ENCODE measurements around the gene SLC7A11.

DNA sequence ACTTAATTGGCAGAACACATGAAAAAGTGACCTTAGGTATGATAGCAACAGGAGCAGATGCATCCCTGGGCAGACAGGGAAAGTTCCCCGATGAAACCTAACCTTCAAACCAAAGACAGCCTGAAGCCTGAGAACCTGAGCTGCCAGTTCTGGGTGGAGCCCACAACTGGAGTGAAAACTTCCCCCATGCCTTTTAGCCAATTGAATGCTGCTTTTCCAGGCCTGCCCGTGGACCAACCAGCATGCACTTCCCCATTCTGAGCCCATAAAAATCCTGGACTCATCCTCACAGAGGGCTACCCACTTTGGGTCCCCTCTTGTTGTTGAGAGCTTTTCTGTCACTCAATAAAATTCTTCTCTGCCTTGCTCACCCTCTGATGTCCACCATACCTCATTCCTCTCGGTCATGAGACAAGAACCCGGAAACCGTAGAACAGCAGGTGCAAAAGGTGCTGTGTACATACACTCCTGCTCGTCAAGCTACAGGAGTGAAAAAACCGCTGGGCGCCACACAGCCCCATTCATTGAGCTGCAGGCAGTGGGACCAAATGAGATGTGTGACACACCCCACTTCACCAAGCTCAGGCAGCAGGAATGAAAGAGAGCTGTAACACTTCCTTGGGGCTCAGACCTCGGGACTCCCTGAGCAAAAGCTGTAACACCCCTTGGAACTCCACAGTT lies 13.9 kb upstream of the SLC7A11 start:
- TF ChIP-seq, protein P1, sequence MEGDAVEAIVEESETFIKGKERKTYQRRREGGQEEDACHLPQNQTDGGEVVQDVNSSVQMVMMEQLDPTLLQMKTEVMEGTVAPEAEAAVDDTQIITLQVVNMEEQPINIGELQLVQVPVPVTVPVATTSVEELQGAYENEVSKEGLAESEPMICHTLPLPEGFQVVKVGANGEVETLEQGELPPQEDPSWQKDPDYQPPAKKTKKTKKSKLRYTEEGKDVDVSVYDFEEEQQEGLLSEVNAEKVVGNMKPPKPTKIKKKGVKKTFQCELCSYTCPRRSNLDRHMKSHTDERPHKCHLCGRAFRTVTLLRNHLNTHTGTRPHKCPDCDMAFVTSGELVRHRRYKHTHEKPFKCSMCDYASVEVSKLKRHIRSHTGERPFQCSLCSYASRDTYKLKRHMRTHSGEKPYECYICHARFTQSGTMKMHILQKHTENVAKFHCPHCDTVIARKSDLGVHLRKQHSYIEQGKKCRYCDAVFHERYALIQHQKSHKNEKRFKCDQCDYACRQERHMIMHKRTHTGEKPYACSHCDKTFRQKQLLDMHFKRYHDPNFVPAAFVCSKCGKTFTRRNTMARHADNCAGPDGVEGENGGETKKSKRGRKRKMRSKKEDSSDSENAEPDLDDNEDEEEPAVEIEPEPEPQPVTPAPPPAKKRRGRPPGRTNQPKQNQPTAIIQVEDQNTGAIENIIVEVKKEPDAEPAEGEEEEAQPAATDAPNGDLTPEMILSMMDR (IDR thresholded peaks at IDR 0.05 in 2 of 3, conservative IDR thresholded peaks at IDR 0.05 in 1 of 3; ENCODE audit: control insufficient read depth in 2 of 3, extremely low read depth in 1 of 3, insufficient read depth in 1 of 3, low read depth in 3 of 3, low read length in 3 of 3): no peak
- TF ChIP-seq POLR2A (IDR thresholded peaks at IDR 0.05; ENCODE audit: low read depth, low read length) (no peak), E2F4 (IDR thresholded peaks at IDR 0.05; ENCODE audit: low read depth, low read length) (no peak), NR2C2 (IDR thresholded peaks at IDR 0.05; ENCODE audit: borderline replicate concordance, control insufficient read depth, insufficient read length, low read depth) (no peak), SRF (IDR thresholded peaks at IDR 0.05; ENCODE audit: low read depth in 2 of 2, low read length in 2 of 2) (no peak), ATF3 (IDR thresholded peaks at IDR 0.05; ENCODE audit: borderline replicate concordance, extremely low read depth, low read depth, low read length) (no peak), PKNOX1 (IDR thresholded peaks at IDR 0.05) (no peak), FOXK2 (IDR thresholded peaks at IDR 0.05) (no peak), ZBTB11 (CRISPR knock-in tag; IDR thresholded peaks at IDR 0.05) (no peak), ETV6 (conservative IDR thresholded peaks at IDR 0.05 in 1 of 2, IDR thresholded peaks at IDR 0.05 in 1 of 2; ENCODE audit: borderline replicate concordance in 1 of 2, low read depth in 1 of 2) (no peak), RCOR1 (conservative IDR thresholded peaks at IDR 0.05; ENCODE audit: low read depth, low read length) (no peak)
- TF ChIP-seq, protein P2, sequence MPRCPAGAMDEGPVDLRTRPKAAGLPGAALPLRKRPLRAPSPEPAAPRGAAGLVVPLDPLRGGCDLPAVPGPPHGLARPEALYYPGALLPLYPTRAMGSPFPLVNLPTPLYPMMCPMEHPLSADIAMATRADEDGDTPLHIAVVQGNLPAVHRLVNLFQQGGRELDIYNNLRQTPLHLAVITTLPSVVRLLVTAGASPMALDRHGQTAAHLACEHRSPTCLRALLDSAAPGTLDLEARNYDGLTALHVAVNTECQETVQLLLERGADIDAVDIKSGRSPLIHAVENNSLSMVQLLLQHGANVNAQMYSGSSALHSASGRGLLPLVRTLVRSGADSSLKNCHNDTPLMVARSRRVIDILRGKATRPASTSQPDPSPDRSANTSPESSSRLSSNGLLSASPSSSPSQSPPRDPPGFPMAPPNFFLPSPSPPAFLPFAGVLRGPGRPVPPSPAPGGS (IDR thresholded peaks at IDR 0.05; ENCODE audit: borderline replicate concordance, insufficient read depth, low read depth, low read length, poor library complexity, severe bottlenecking): no peak
